DMS153 treated with DMSO at 0.1 percent for 48 hours (cell line): Measurements from ENCODE around the gene SET.
A peak's percentile ranks its signal among the peaks of the same experiment; 100 is the strongest.

Experiments used
- DNase-seq: peaks from one replicate; lab custom pipeline; 2025; ENCODE audit not compliant: unreplicated experiment; lab: John Stamatoyannopoulos, UW

SET gene

DNA sequence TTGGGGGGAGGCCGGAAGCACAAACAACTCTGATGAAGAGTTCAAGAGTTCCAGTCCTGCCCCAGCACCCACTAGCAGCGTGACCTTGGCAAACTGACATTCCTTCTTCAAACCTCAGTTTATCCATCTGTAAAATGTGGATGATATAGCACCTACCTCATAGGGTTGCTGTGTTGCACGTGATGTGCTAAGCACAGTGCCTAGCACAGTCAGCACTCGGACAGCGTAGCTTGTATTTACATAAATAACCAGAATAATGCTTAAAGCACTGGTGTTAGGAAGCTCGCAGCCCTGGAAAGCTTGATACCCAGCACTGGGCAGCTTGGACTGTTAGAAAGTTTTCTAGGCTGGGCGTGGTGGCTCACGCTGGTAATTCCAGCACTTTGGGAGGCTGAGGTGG, 18.4 kb downstream of the SET start:
- DNase-seq: no peak

DNA sequence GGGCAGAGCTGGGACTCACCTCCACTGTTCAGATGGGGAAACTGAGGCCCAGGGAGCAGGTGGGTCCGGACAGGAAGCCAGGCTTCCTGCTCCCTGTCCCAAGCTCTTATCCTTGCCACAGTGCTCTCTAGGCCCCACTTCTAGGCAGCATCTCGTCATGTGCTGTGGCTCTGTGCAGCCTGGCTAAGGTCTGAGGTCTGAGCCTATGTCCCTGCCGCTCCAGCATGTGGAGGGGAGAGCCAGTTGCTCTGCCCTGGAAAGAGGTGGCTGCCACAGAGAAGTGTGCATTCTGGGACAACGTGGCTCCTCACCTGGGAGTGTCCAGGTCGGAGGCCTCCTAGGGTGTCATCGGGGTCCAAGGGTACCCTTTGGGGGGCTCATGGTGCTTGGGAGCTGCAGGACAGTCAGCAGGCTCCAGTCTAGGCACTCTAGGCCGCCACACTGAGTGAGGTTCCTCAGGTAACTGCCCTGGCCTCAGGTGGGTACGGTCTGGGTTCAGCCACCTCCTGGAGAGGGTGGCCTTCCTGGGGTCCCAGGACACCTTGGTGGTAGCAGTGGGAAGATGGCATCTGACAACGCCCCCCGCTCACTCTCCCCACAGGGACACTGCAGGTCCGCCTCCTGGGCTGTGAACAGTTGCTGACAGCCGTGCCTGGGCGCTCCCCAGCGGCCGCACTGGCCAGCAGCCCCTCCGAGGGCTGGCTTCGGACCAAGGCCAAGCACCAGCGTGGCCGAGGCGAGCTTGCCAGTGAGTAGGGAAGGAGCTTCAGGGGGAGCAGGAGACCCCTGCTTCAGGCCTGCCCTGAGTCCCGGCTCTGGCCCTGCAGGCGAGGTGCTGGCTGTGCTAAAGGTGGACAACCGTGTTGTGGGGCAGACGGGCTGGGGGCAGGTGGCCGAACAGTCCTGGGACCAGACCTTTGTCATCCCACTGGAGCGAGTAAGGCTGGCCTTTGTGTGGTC, 23.7 kb downstream of the SET start:
- no peak for DNase-seq

DNA sequence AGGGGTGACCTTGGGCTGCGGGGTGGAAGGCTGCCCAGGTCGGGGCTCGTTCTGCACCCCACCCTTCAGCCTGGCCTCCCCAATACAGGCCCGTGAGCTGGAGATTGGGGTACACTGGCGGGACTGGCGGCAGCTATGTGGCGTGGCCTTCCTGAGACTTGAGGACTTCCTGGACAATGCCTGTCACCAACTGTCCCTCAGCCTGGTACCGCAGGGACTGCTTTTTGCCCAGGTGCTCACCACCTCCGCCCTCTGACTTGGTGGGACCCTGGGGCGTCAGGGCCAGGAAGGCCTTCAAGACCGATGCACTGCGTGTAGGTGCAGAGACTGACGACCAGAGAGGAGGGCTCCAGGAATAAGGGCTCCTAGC, 24.4 kb downstream of the SET start:
- no peak for DNase-seq

DNA sequence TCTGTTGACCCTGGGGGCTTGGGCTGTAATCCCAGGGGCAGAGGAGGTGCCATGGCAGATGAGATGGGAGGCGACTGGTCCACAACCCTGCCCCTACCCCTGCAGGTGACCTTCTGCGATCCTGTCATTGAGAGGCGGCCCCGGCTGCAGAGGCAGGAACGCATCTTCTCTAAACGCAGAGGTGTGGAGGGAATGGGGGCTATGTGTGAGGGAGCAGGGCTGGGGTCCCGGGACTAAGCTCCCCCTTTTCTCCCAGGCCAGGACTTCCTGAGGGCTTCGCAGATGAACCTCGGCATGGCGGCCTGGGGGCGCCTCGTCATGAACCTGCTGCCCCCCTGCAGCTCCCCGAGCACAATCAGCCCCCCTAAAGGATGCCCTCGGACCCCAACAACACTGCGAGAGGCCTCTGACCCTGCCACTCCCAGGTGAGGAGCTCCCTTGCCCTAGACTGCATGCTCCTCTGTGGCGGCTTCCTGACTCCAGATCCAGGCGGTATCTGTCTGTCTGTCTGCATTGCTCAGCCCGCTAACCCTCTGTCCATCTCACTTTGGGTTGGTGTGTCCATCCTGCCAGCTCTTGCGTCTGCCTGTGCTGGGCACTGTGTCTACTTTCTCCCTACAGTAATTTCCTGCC, 25.0 kb downstream of the SET start:
- no peak for DNase-seq

DNA sequence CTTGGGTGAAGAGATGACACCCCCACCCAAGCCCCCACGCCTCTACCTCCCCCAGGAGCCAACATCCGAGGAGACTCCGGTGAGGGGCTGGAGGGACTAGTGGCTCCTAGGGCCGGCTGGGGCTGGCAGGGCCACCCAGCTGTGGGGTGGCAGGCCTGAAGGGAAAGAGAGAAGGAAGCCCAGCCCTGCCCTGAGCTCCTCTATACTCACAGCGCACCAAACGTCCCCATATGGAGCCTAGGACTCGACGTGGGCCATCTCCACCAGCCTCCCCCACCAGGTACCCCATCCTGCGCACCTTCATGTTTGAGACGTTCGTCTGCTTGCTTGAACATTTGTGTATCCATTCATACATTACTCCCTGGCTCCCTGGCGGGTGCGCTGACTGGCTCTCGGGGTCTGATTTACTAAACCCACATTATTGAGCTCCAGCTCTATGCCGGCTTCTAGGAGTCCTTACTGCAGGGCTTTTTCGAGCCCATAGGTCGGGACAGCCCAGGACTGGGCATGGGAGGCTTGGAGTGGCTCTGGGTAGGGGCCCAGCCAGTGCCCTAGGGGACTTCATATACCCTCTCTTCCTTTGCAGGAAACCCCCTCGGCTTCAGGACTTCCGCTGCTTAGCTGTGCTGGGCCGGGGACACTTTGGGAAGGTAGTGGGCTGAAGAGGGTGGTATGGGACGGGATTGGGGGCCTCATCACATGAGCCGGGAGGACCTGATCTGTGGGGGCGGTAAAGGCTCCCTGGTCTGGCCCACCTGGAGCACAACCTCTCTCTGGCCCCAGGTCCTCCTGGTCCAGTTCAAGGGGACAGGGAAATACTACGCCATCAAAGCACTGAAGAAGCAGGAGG, 25.8 kb downstream of the SET start:
- DNase-seq: no peak

DNA sequence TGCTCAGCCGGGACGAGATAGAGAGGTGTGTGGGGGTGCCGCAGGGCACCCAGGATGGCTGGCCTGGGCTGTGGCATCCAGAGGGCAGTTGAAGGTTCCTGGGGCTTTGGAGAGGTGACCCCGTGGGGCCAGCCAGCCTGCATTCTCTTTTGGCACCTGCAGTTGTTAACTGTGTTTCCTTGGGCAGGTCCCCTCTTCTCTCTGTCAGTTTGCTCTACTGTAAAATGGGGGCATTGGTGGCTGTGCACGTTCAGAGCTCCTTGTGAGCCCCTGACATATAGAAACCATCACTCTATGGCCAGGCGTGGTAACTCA, 26.4 kb downstream of the SET start:
- no peak for DNase-seq

DNA sequence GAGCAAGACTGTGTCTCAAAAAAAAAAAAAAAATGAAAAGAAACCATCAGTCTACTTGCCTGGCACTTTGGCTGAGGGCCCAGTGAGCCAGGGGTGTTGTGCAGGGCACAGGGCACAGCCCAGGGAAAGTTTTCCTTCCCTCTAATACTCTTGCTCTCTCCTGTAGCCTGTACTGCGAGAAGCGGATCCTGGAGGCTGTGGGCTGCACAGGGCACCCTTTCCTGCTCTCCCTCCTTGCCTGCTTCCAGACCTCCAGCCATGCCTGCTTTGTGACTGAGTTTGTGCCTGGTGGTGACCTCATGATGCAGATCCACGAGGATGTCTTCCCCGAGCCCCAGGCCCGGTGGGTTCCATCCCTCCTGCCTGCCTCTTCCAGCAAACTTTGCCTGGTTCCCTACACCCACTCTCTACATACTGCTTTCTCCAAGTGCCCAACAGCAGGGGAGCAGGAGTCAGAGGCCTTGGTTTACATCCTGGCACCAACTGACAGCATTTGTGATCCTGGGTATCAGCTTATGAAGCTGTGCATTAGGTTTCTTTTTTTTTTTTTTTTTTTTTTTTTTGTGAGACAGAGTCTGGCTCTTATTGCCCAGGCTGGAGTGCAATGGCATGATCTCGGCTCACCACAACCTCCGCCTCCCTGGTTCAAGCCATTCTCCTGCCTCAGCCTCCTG, 27.7 kb downstream of the SET start:
- no peak for DNase-seq

DNA sequence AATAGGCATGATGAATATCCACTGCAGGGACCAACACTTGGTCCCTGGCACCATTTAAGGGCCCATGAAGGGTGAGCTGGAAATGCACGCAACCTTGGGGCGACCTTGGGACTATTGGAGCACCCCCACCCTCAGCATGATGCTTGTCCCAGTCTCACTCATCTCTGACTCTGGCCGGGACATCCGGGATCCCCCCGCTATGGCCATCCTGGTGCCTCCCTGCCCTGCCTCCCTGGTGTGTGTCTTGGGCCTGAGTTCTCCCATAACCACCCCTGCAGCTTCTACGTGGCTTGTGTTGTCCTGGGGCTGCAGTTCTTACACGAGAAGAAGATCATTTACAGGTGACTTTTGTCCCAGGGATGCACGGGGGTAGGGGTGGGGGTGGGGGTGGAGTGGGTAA, 29.0 kb downstream of the SET start:
- DNase-seq: no peak

DNA sequence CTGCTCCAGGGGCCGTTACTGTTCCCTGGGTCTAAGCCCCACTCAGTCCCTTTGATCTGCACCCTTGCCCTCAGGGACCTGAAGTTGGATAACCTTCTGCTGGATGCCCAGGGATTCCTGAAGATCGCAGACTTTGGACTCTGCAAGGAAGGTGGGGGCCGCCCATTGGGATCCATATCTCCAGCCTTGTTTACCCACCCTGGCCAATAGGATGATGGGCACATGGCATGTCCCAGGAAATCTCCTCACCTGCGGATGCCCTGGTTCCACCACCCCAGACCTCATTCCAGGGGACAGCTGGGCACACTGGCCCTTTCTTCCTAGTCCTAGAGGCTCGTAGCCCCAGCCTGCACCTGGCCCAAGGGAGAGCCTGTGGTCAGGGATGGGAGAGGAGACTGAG, 29.5 kb downstream of the SET start:
- DNase-seq: no peak

DNA sequence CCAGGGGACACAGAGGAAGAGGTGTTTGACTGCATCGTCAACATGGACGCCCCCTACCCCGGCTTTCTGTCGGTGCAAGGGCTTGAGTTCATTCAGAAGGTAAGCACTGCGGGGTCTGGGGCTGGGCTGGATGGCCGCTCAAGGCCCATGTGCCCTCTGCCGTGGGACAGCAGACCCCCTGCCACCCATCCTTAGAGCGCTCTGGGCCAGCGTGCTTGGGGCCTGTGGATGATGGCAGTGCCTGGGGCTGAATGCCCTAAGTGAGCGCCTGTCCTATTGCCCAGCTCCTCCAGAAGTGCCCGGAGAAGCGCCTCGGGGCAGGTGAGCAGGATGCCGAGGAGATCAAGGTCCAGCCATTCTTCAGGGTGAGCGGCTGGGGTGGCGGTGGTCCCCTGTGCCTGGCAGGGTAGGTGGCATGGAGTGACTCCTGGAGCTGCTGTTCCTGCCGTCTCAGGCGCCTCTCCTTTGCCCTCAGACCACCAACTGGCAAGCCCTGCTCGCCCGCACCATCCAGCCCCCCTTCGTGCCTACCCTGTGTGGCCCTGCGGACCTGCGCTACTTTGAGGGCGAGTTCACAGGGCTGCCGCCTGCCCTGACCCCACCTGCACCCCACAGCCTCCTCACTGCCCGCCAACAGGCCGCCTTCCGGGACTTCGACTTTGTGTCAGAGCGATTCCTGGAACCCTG, 31.0 kb downstream of the SET start:
- DNase-seq: no peak

DNA sequence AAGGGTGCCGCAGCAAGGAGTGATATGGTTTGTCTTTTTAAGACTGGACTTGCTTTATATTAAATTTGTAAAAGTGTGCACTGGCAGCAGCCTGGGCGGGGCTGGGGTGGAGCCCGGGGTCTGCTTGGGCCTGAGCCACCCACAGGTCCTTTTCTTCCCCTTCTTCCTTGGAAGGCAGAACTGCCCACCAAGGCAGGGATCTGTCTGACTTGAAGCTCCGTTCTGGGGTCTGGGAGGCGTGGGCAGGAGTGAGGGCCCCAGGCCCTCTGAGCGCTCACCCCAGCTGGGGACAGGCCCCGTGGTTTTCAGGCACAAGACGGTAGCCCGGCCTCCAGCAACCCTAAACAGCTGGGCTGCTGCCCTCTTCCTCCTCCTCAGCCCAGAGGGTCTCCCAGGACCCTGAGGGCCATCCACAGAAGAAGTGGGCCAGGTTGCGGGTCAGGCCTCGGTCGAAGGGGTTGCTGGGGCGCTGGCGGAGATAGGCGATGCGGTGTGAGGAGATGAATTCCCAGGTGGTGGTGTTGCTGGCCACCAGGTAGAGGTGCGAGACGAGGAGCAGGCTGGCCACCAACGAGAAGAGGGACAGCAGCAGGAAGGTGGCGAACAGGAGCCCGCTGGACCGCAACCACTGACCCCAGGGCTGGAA, 31.9 kb downstream of the SET start:
- no peak for DNase-seq

DNA sequence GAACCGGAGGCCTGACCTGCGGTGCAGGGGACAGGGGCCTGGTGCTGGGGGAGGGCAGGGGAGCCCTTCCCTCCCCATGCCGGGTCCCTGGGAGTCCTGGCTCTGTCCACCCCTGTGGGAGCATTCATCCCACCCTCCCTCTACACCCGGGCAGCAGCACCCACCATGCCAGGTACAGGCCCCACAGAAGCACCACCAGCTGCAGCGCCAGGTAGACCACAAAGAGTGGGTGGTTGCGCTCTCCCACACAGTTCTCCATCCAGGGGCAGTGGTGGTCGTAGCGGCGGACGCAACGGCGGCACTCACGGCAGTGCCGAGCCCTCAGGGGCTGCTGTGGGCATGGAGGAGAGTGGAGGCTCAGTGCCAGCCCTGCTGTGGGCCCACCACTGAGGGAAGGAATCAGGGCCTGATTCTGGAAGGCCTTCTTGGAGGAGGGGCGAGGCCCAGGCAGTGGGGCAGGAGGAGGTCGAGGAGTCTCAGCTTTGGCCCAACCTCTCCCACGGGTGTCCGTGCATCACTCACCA, 32.5 kb downstream of the SET start:
- DNase-seq: no peak

DNA sequence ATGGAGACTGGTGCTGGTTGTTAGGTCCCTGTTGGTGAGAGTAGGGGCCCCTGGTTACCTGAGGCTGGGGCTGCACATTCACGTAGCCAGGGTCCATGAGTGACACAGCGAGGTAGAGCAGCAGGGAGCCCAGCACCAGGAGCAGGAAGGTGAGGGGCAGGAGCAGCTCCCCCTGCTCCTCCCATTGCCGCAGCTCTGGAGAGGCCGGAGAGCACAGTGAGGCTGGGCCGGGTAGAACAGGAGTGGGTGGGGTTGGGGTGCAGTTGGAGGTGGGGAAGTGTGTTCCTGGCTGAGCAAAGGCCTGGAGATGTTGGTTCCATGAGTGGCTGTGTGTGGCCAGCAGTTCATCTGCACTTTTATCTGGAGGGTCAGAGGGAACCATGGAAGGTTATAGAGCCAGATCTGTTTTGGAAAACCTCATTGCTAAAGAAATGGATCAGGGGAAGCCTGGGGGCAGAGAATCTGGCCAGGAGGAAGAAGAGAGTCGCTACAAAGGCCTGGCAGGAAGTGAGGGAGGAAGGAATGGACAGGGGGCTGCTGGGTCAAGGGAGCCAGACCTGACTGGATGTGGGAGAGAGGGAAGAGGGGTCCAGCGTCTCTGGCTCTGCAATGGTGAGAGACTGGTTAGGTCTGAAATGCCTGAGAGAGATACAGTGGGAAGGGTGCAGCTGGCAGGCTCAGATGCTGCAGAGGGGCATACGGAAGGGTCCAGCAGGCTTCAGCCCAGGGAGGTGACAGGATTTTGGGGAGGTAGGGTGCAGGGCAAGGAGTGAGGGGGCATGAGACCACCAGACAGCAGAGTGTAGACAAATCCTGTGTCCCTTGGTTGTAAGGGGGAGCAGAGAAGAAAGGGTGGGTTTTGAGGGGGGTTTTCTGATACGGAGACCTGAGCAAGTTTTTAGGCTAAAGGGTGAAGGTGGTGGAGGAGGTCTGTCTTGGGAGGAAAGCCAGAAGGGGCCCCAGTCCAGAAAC, 33.6 kb downstream of the SET start:
- DNase-seq: no peak

DNA sequence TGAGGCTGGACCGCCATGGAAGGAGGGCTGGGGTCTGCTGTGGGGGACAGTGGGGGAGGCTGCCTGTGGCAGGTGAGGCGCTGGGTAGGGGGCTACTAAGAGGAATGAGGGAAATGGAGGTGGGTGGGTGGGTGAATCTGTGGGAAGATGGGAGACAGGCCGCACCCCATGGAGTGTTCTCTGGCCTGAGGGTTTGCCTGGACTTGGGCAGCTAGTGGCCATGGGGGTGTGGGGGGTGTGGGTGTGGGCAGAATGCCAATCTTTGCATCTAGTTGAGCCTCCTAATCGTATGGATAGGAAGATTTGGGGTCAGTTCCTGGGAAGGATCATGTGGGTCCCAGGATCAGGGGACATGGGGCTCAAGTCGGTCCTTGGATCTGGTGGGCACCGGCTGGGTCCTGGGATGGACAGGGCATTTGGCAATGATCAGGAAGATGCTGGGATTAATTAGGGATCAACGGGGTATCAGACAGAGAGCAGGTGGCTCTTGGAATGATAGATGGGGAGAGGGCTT, 34.4 kb downstream of the SET start:
- no peak for DNase-seq

DNA sequence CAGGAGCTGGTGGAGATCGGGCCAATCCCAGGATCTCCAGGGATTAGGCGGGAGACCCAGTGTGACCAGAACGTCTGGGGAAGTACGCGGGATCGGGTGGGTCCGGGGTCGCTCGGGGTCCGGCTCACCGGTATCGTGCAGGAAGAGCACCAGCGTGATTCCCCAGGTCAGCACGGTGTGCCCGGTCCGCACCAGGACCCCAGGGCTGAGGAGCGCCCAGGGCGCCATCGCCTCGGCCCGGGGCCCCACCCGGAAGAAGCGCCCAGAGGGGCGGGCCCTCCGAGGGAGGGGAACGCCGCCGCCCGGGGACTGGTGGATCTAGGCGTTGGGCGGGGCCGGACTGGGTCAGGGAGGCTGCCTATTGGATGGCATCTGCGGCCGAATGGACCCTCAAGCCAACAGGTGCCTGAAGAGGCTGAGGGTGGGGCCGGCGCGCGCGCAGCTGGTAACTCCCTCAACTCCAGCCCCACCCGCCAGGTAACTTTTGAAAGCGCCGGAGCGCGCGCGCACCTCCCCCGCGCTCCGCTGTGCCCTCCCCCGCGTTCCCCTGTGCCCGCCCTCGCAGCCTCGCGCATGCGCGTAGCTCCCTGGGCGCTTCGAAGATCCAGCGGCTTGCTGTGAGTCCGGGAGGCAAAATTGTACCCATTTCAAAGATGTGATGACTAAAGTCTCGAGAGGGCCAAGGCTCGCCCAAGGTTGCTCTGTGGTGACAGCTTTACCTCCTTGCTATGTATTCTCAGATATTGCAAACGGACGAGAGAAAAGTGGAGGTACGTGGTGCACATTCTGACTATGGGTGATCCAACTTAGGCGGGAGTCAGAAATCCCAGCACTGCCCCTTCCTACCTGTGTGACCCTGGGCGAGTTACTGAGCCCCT, 35.1 kb downstream of the SET start, which contains the start of gene ZDHHC12:
Gene ZDHHC12 (minus strand): TSS at position 262 of the 878 bp plus-strand sequence. CDS start 34 bp downstream, at position 228.
- peak; percentile 98 for DNase-seq

DNA sequence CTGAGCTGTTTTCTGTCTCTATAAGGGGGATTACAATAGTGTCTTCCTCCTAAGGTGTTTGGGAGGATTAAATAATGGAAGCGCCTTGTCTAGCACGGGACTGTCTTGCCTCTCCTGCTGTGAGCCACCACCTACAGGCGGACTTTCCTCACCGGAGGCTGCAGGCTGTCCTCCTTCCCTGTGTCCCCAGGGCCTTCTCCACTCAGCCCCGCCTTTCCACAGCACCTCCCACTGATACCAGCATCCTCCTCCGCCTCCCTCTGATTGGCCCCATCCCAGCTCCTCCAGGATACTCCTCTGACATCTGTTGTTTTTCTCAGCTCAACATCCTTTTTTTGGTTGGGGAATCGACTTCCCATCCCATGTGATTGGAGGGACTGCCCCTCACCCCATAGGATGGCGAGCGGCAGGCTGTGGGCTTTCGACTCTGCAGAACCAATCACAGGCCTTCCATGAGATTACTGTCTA, 35.8 kb downstream of the SET start:
- peak; percentile 39 for DNase-seq

DNA sequence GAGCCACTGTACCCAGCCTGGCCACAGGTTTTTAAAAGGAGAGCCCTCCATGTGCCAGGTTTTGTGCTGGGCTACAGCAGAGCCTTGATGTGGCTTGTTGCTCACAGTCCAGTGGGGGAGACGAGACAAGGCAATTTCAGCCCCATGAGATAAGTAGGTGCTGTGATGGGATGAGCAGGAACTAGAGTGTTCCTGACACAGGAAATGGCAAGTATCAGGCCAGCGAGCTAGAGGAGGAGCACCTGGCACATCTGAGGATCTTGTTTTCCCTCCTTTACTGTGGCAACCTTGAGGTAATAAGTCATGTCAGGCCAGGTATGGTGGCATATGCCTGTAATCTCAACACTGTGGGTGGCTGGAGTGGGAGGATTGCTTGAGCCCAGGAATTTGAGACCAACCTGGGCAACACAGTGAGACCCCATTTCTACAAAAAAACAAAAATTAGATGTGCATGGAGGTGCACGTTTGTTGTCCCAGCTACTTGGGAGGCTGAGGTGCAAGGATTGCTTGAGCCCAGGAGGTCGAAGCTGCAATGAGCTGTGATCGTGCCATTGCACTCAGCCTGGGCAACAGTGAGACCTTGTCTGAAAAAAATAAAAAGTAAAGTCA, 38.7 kb downstream of the SET start:
- DNase-seq: no peak
